Measurements from ENCODE around the gene NIP7. TPM values are rescaled to one million over a fixed set of nuclear protein-coding genes. Genes with fewer than 3 reads are reported as not detected.

Gene NIP7
- total and polyA plus RNA-seq, 9 of the 15 experiments (the other 6 are each of a cell fraction or from before 2014, with no cell fraction given), result 28.9 to 85.5 (median 72.5) TPM

DNA sequence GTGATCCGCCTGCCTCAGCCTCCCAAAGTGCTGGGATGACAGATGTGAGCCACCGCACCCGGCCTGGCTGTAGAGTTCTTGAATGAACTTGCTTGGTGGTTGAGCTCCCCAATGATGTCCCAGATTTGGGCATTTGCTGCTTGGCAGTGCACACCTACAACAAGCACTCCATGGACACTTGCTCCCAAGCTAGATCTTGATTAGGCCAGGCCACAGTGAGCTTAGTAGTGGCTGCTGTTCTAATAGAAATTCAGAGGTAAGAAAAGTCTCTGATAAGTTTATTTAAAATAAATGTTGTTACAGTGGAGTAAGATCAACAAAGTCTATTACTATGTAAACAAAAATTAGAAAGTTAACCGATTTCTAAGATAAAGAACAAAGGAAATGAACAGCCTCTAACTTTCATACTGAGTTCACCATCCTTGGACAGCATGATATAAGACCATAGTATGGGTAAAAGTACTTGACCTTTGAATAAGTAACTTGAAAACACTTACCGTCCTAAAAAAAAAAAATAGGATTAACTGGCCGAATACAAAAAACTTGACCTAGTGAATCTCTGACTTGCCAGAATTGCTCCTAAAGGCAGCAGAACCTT lies 11.1 kb downstream of the NIP7 start:
- DNase-seq (ENCODE audit: extremely low read depth in 1 of 4, low spot score in 3 of 4) (no peak), ATAC-seq (no peak), FAIRE-seq (no peak)
- H3K9me3 ChIP-seq (replicated peaks; ENCODE audit: control insufficient read depth, insufficient read depth, low read depth, low read length), result no peaks in the 10 kb centered on the region
- H3K9me1 ChIP-seq (ENCODE audit: control insufficient read depth, insufficient read depth, low read length), result no peaks in the 10 kb centered on the region
- peaks cover 11% of the 10 kb centered on the region; the same call in 1 of the 3 replicates for H3K36me3 ChIP-seq (ENCODE audit: control insufficient read depth, insufficient read depth, low read length)
- no peak overlapping the region for H3K9ac ChIP-seq (ENCODE audit: insufficient read depth in 1 of 2, low read depth in 2 of 2, low read length in 2 of 2)
- in situ Hi-C loops (cut with MboI) (no loop called here), intact Hi-C loops (cut with micrococcal nuclease) (no loop called here)
- WGBS (ENCODE audit: insufficient coverage, low coverage, missing lambda C conversion rate), result 61% methylated on average over 6 of the region's 6 CpGs
- no peaks in the 10 kb centered on the region for H3K27me3 ChIP-seq (ENCODE audit: control insufficient read depth in 2 of 2, insufficient read depth in 2 of 2, low read length in 2 of 2)
- H3K4me2 ChIP-seq (ENCODE audit: insufficient read depth, low read length), result no peak overlapping the region
- BruUV-seq (replicated peaks), result no TSS peak
- no peak overlapping the region for H3K27ac ChIP-seq (ENCODE audit: extremely low read depth, low read depth, low read length)
- ChIA-PET POLR2A (interaction anchor here (1.3 kb wide), 1 partner anchor 10 kb away, joined by 3 read pairs; no protein-coding TSS in a partner anchor), CTCF (ENCODE audit: low intra/inter-chr PET ratio) (no interaction called here)
- no peak overlapping the region for H2AFZ ChIP-seq (ENCODE audit: low read depth, low read length)
- no peaks in the 10 kb centered on the region; a peak in 1 of 5 replicates for H3K4me1 ChIP-seq (replicated peaks in 1 of 2; ENCODE audit: control insufficient read depth in 2 of 2, insufficient read depth in 2 of 2, low read length in 2 of 2)
- no peak for TF ChIP-seq BCLAF1 (IDR thresholded peaks at IDR 0.05; ENCODE audit: borderline replicate concordance in 1 of 2, control insufficient read depth in 1 of 2, low read depth in 2 of 2, low read length in 1 of 2)
- no peak for TF ChIP-seq PML (IDR thresholded peaks at IDR 0.05; ENCODE audit: low read length)
- no peaks in the 10 kb centered on the region for H3K79me2 ChIP-seq (ENCODE audit: control insufficient read depth, insufficient read depth, low read length)
- H3K4me3 ChIP-seq, result no peak overlapping the region
- H4K20me1 ChIP-seq (replicated peaks; ENCODE audit: control insufficient read depth, insufficient read depth, low read length), result peaks cover 3% of the 10 kb centered on the region; the same call in 1 of the 2 replicates

All from K562 (cell line).